ENCODE measurements around the gene ZNF566. TPM values are rescaled to one million over a fixed set of nuclear protein-coding genes. Genes with fewer than 3 reads are reported as not detected.

Gene ZNF566
- total and polyA plus RNA-seq, 2 of the 13 experiments (the other 11 are each of a cell fraction or from before 2014, with no cell fraction given), result 4.8 to 13.7 TPM

GRCh38 chr19:36528194-36528920 is 39.0 kb upstream of the ZNF566 start, which contains the start of gene ZNF260 (continued):
- TF ChIP-seq, protein P1, sequence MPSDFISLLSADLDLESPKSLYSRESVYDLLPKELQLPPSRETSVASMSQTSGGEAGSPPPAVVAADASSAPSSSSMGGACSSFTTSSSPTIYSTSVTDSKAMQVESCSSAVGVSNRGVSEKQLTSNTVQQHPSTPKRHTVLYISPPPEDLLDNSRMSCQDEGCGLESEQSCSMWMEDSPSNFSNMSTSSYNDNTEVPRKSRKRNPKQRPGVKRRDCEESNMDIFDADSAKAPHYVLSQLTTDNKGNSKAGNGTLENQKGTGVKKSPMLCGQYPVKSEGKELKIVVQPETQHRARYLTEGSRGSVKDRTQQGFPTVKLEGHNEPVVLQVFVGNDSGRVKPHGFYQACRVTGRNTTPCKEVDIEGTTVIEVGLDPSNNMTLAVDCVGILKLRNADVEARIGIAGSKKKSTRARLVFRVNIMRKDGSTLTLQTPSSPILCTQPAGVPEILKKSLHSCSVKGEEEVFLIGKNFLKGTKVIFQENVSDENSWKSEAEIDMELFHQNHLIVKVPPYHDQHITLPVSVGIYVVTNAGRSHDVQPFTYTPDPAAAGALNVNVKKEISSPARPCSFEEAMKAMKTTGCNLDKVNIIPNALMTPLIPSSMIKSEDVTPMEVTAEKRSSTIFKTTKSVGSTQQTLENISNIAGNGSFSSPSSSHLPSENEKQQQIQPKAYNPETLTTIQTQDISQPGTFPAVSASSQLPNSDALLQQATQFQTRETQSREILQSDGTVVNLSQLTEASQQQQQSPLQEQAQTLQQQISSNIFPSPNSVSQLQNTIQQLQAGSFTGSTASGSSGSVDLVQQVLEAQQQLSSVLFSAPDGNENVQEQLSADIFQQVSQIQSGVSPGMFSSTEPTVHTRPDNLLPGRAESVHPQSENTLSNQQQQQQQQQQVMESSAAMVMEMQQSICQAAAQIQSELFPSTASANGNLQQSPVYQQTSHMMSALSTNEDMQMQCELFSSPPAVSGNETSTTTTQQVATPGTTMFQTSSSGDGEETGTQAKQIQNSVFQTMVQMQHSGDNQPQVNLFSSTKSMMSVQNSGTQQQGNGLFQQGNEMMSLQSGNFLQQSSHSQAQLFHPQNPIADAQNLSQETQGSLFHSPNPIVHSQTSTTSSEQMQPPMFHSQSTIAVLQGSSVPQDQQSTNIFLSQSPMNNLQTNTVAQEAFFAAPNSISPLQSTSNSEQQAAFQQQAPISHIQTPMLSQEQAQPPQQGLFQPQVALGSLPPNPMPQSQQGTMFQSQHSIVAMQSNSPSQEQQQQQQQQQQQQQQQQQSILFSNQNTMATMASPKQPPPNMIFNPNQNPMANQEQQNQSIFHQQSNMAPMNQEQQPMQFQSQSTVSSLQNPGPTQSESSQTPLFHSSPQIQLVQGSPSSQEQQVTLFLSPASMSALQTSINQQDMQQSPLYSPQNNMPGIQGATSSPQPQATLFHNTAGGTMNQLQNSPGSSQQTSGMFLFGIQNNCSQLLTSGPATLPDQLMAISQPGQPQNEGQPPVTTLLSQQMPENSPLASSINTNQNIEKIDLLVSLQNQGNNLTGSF (CRISPR knock-in tag; IDR thresholded peaks at IDR 0.05), result 0 out of 2 replicates have a peak, but pooled peaks have one; percentile 72
- TF ChIP-seq KMT2B (CRISPR knock-in tag; IDR thresholded peaks at IDR 0.05) (peak; percentile 84), YEATS2 (CRISPR knock-in tag; IDR thresholded peaks at IDR 0.05; ENCODE audit: borderline replicate concordance) (no peak; the same call in none of the 2 replicates), STAT6 (CRISPR knock-in tag; IDR thresholded peaks at IDR 0.05; ENCODE audit: borderline replicate concordance) (no peak; the same call in 1 of the 2 replicates), ZNF614 (CRISPR knock-in tag; IDR thresholded peaks at IDR 0.05; ENCODE audit: borderline replicate concordance) (no peak), ZNF891 (CRISPR knock-in tag; IDR thresholded peaks at IDR 0.05) (no peak)
